WTC11 (cell line): ENCODE data around the gene KCNMA1.

Experiments used
- CTCF ChIP-seq: fragments of 200-600 bp; IDR thresholded peaks from 2 replicates; pipeline ENCODE4 v1.8.0; 2022; ENCODE audit warnings: antibody characterized with exemption
- ZNF396 ChIP-seq: fragments of 250-450 bp; sonication (Bioruptor Pico); IDR thresholded peaks from 2 replicates; pipeline ENCODE4 v1.8.0; 2021; ENCODE audit warnings: mild to moderate bottlenecking, moderate library complexity, borderline replicate concordance

- no peak for TF ChIP-seq ZNF396
- TF ChIP-seq CTCF: no peak
Observed at GRCh38 chr10:76884673-76885275, 752.8 kb downstream of the KCNMA1 start.
